HL-60 (cell line): ENCODE data around the gene HEYL.

Experiments
- DNase-seq, 2 experiments: peaks; one replicate each; pipeline ENCODE4 v3.0.0-alpha.2; 2010 to 2020; ENCODE audit warnings: low read depth in 1 of 2, low spot score in 1 of 2
- H3K27ac ChIP-seq: fragments of 250-450 bp; sonication (Bioruptor Pico); replicated peaks from 2 replicates; pipeline ENCODE4 v1.5.1; 2020; ENCODE audit warnings: mild to moderate bottlenecking, moderate library complexity
- H3K27me3 ChIP-seq: fragments of 250-450 bp; sonication (Bioruptor Pico); 2 replicates; pipeline ENCODE4 v1.5.1; 2021; ENCODE audit warnings: mild to moderate bottlenecking, moderate library complexity; ENCODE audit not compliant: insufficient read depth, poor library complexity, severe bottlenecking
- H3K4me3 ChIP-seq: replicated peaks from 2 replicates; pipeline ENCODE4 v1.5.1; 2011; ENCODE audit warnings: mild to moderate bottlenecking, control low read depth, low read length; ENCODE audit not compliant: insufficient read depth
- GABPA ChIP-seq: IDR thresholded peaks from 2 replicates; pipeline ENCODE4 v1.6.1; 2012; ENCODE audit warnings: low read depth
- POLR2AphosphoS5 ChIP-seq: IDR thresholded peaks from 2 replicates; pipeline ENCODE4 v1.6.1; 2012; ENCODE audit warnings: low read depth
- SPI1 ChIP-seq: IDR thresholded peaks from 2 replicates; pipeline ENCODE4 v1.6.1; 2012; ENCODE audit warnings: low read depth, mild to moderate bottlenecking, borderline replicate concordance
- TF ChIP-seq, protein P1 (sequence below): IDR thresholded peaks from 2 replicates; pipeline ENCODE4 v1.6.1; 2012; ENCODE audit warnings: low read depth; ENCODE audit not compliant: insufficient replicate concordance
- TF ChIP-seq, protein P2 (sequence below): IDR thresholded peaks from one replicate; pipeline ENCODE4 v1.5.1; 2011; ENCODE audit warnings: low read length, control low read depth, inconsistent platforms; ENCODE audit not compliant: insufficient read depth

Gene HEYL

DNA sequence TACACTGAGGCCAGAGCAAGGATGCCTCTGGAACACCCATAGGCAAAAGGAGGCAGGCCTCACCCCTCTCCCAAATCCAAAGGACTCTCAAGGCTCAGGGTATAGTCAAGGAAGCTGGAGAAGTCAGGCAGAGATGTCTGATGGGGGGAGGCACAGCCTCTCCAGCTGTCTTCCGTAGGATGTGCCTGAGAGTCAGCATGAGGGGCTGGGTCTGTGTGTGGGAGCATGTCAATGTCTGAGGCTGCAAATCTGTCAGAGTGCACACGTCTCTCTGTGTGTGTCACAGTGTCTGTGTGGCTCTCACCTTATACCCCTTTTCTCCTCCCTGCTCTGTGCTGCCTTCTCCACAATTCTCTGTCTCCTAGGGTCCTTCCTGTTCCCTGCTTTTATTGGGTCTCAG is 47.8 kb upstream of the HEYL start:
- Histone ChIP-seq H3K27me3 (peaks cover 50% of the 10 kb centered on the region), H3K4me3 (no peak overlapping the region), H3K27ac (no peak overlapping the region)
- TF ChIP-seq, protein P1, sequence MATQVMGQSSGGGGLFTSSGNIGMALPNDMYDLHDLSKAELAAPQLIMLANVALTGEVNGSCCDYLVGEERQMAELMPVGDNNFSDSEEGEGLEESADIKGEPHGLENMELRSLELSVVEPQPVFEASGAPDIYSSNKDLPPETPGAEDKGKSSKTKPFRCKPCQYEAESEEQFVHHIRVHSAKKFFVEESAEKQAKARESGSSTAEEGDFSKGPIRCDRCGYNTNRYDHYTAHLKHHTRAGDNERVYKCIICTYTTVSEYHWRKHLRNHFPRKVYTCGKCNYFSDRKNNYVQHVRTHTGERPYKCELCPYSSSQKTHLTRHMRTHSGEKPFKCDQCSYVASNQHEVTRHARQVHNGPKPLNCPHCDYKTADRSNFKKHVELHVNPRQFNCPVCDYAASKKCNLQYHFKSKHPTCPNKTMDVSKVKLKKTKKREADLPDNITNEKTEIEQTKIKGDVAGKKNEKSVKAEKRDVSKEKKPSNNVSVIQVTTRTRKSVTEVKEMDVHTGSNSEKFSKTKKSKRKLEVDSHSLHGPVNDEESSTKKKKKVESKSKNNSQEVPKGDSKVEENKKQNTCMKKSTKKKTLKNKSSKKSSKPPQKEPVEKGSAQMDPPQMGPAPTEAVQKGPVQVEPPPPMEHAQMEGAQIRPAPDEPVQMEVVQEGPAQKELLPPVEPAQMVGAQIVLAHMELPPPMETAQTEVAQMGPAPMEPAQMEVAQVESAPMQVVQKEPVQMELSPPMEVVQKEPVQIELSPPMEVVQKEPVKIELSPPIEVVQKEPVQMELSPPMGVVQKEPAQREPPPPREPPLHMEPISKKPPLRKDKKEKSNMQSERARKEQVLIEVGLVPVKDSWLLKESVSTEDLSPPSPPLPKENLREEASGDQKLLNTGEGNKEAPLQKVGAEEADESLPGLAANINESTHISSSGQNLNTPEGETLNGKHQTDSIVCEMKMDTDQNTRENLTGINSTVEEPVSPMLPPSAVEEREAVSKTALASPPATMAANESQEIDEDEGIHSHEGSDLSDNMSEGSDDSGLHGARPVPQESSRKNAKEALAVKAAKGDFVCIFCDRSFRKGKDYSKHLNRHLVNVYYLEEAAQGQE = no peak
- TF ChIP-seq POLR2AphosphoS5 (no peak), GABPA (no peak), SPI1 (no peak)
- TF ChIP-seq, protein P2, sequence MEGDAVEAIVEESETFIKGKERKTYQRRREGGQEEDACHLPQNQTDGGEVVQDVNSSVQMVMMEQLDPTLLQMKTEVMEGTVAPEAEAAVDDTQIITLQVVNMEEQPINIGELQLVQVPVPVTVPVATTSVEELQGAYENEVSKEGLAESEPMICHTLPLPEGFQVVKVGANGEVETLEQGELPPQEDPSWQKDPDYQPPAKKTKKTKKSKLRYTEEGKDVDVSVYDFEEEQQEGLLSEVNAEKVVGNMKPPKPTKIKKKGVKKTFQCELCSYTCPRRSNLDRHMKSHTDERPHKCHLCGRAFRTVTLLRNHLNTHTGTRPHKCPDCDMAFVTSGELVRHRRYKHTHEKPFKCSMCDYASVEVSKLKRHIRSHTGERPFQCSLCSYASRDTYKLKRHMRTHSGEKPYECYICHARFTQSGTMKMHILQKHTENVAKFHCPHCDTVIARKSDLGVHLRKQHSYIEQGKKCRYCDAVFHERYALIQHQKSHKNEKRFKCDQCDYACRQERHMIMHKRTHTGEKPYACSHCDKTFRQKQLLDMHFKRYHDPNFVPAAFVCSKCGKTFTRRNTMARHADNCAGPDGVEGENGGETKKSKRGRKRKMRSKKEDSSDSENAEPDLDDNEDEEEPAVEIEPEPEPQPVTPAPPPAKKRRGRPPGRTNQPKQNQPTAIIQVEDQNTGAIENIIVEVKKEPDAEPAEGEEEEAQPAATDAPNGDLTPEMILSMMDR = no peak
- DNase-seq = no peak

DNA sequence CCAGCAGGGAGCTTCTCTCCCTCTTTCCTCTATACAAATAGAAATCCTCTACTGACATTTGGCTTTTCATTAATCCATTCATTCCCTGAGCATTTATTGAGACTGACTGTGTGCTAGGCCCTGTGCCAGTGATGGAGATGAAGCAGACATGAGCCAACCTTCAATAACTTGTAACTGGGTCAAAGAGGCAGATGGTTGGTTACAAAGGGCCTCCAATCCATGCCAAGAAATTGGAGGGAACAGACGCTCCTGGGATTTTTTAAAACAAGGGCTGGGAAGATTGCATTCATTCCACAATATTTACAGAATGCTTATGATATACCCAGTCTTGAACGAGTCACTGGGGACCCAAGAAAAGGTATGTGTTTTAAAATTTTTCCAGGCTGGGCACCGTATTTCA is 45.6 kb upstream of the HEYL start:
- H3K27ac ChIP-seq = no peak overlapping the region
- no peak for DNase-seq
- peaks cover 42% of the 10 kb centered on the region for H3K27me3 ChIP-seq
- H3K4me3 ChIP-seq = no peak overlapping the region
- TF ChIP-seq, protein P1 = no peak
- TF ChIP-seq POLR2AphosphoS5 = no peak
- no peak for TF ChIP-seq GABPA
- no peak for TF ChIP-seq SPI1
- TF ChIP-seq, protein P2 = no peak

DNA sequence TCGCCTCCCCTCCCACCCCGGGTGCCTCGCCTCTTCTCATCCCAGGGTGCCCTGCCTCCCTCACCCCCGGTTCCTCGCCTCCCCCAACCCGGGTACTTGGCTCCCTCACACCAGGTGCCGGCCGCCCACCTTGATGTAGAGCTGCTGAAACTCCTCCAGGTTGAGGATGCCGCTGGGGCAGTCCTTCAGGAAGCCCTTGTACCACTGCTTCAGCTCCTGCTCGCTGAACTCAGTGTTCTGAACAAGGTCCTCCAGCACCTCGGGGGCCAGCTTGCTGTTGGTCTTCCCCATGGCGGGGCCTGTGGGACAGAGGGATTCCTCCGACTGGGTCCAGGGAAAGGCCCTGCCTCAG is 44.8 kb upstream of the HEYL start:
- no peak overlapping the region for H3K4me3 ChIP-seq
- peaks cover 41% of the 10 kb centered on the region for H3K27me3 ChIP-seq
- TF ChIP-seq, protein P2 = no peak
- TF ChIP-seq SPI1 (no peak), POLR2AphosphoS5 (no peak)
- no peak overlapping the region for H3K27ac ChIP-seq
- DNase-seq = no peak

DNA sequence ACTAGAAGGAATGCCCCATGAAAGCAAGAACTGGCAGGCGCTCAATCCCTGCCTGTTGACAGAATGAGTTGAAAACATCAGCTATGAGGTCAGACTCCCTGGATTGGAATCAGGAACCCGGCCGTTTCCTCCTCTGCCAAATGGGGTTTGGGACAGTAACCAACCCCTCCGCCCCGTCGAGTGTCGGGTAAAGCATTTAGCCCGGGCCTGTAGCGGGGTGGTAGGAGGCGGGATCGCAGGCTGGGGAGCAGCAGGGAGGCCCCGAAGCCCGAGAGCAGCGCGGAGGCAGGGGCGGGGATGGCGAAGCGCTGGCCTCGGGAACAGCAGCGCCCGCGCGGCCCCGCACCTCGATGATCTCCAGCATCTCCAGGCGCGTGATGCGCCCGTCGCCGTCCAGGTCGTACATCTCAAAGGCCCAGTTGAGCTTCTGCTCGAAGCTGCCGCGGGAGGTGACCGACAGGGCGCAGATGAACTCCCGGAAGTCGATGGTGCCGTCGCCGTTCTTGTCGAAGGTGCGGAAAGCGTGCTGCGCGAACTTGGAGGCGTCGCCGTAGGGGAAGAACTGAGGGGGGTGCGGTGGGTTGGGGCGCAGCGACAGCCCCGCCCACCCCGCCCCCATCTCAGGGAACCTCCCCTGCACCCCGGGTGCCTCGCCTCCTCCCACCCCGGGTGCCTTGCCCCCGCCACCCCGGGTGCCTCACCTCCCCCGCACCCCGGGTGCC is 44.3 kb upstream of the HEYL start:
- peaks cover 38% of the 10 kb centered on the region for H3K27me3 ChIP-seq
- H3K27ac ChIP-seq = no peak overlapping the region
- TF ChIP-seq GABPA = no peak
- TF ChIP-seq POLR2AphosphoS5 = no peak
- no peak for TF ChIP-seq SPI1
- no peak for DNase-seq
- no peak overlapping the region for H3K4me3 ChIP-seq
